Esophagus mucosa (tissue), 1 donor: Measurements from ENCODE around the gene SMPD3. TPM values are rescaled to one million over a fixed set of nuclear protein-coding genes. Genes with fewer than 3 reads are reported as not detected.

Source experiments
- ATAC-seq: fragments of 200-7000 bp; cut with Tn5 transposase; one replicate; pipeline ENCODE4 v1.9.1; 2020
- total RNA-seq: library from RNA; stranded (reverse); gene quantifications from one replicate; pipeline ENCODE4 v1.2.4, GENCODE V29; 2023
- donor health status: DM: yes; HTN: yes; CAD: no.

SMPD3 gene
- total RNA-seq, 1 donor from 2014 or later, result 0.52 TPM

DNA sequence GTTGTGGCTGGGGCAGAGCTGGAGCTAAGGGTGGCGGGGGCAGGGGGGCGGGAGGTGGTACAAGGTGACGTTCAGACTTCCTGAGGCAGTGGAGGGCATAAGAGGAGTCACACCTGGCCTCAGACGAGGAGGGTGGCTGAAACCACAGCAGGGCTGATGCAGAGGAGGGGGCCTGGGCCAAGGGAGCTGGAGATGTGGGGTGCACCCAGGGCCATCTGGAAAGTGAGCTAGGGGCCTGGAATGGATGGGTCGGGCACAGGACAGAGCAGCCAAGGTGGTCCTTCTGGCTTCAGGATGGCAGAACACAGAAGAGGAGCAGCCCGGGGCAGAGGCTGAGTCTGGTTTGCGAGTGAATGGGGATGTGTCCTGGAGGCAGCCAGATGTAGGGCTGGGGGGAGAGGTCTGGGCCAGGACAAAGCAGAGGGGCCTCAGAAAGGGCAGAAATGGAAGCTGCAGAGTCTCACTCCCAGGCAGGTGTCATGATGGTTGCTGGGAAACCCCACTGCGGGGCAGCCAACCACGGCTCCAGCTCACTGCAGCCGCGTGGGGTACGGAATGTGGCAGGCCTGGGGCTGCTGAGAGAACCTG is 79.9 kb downstream of the SMPD3 start:
- ATAC-seq, result peak; percentile 3

DNA sequence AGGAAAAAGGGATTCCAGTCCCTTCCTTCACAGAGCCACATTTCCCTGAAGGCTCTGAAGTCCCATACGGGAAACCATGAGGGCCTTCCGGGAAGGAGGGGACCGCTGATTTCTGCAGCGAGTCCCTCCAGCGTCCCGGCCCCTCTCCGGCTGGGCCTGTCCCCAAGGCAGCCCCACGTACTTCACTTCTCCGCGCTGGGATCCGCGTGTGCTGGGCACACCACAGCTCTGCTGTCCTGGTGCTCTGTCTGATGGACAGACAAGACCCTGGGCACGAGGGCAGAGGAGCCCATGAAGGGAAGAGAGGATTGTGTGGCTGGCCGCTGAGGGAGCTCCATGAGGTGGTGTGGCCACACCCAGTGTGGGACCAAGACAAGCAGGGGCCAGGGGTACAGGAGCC is 80.4 kb downstream of the SMPD3 start:
- ATAC-seq, result no peak

DNA sequence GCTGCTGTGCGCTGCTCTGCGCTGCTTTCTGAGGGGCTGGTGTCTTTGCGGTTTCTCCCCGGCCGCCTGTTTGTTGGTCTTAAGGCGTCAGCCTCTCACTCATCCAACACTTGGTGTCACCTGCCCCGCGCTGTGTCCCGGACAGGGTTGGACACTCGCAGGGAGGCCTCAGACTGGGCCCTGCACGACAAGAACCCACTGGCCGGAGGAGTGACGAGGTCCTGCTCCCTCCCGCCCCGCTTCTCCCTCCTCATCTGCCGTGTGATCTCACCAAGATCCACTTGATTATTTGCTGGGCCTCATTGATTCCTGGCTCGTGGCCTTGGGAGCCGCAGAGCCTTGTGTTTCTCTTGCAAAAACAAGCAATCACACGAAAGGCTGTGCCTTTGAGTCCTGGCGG is 80.9 kb downstream of the SMPD3 start:
- no peak for ATAC-seq

DNA sequence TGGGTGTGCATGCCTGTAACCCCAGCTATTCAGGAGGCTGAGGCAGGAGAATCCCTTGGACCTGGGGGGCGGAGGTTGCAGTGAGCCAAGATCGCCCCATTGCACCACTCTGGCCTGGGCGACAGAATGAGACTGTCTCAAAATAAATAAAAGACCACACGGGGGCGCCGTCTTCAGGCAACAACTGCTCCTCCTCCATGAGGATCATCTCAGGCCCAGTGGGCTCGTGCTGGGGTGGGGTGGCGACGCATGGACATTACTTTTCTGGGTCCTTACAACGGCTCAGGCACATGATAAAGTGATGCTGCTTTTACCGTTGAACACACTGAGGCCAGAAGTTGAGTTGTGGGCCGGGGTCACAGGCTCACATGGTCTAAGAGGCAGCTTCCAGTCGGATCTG is 81.3 kb downstream of the SMPD3 start:
- ATAC-seq, result no peak

DNA sequence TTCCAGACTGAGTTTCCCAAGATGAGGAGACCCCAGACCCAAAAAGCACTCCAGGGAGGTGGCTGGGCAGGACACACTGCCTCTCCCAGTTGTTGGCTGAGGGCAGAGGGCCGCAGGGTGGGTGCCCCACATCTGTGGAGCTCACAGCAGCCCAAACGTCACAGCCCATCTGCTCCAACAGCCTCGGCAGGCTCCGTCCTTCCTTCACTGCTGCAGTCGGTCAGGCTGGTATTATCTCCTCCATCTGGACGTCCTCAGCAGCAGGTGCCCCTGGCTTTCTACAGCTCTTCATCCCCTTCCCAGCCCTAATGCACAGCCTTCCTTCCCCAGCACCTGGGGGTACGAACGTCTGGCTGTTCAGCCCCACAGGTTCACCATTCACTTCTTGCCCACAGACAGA is 82.2 kb downstream of the SMPD3 start:
- ATAC-seq, result no peak

DNA sequence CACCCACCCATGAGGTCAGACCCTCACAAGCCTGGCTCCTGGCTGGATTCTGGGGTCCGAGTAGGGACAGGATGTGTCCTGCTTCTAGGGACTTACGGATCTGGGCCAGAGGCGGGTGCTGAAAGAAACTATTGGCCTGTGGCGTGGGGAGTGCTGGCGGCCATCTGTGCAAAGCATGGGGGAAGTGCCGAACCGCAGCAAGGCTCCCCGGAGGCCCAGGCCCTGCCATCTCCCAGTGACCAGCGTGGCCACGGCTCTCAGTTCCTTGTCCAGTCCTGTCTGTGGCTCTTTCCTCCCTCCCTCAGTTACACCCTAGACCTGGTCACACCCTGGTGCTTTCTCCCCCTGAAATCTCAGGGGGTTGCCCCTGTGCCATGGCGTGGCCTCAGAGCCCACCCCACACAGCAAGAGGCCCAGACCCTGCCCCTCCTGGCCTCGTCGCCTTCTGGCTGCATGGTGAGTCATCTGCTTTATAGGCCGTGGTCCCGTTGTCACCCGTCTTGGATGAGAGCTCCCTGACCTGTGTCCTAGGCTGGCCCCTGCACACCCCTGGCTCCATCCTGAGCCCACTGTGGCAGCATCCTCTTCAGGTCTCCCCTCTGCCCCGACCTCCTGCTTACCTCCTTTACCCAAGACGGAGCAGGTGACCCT is 83.0 kb downstream of the SMPD3 start:
- no peak for ATAC-seq

DNA sequence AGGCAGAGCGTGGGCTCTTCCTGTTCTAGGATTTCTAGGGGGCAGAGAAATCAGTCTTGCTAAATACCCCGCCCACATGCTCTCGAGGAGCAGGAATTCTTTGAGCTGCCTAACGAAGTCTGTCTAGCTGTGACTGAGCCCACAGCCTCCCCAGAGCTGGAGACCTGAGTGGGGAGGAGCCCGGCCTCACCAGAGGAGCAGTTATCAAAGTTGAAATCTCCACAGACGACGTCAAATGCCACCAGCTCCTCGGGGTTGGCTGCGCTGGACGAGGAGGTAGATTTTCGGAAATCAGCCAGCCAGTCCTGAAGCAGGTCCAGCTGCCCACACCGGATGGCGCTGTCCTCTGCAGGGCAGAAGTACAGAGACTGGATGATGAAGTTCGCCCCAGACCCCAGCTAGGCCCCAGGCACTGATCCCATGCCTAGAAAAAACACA is 83.7 kb downstream of the SMPD3 start:
- ATAC-seq, result no peak

DNA sequence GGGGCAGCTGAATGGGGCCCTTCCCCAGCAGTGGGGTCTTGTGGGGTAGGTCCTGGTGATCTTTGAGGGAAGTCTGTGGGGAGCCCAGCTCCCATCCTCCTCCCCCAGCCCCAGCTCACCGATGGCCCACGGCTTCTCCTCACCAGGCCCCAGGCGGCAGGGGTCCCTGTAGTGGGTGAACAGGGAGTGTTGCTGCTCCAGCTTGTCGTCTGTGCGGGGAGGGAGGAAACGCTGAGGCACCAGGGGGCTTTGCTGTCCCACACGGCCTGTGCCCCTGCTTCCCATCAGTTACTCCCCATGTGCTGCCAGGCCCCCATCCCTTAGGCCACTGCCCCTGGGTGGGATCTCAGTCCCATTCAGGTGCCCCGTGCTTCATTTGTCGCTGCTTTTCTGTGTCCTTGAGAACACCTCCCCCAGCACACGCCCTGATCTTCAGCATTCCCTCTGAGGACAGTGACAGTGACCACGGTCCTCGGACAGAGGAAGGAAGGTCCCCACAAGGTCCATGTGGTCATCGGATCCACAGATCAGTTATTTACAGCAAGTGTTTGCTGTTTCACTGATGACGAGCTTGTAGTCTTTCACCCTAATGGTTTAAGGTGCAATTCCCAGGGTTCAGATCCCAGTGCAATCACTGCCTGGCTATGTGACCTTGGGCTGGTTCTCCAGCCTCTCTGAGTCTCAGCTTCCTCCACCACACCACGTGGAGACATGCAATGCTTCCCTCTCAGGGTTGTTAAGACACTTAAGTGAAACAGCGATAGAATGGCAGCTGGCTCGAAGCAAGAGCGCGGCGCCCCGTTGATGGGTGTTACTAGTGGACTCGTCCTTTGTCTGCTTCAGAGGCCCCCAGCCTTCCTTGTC is 84.4 kb downstream of the SMPD3 start:
- no peak for ATAC-seq

DNA sequence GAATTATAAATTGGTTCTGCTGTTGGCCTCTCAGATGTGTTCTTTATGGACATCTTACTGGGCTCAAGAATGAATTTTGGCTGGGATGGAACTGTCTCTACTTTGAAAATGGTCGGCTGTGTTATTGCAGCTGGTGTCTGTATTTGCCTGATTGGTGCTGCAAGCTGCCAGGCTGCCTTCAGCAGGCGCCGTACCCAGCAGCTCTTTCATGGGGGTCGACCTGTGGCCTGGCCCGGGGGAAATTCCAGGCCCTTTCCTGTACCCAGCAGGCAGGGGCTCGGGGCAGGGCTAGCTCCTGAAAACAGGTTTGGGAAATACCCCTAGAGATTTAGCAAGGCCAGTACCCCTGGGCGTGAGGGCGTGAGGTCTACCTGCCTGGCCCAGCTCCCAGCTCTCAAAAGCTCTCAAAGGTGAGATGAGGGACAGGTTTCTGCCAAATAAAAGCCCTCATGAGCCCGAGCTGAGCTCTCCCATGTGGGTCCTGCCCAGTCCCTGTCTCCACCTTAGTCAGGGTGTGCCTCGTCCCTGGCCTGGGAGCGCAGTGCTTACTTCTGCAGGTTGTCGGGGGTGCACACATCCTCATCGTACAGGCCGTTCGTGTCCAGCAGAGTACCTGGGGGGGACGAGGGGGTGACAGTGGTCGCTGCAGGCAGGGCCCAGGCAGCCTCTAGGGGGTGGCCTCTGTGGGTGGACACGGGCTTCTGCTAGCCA is 85.2 kb downstream of the SMPD3 start:
- no peak for ATAC-seq

DNA sequence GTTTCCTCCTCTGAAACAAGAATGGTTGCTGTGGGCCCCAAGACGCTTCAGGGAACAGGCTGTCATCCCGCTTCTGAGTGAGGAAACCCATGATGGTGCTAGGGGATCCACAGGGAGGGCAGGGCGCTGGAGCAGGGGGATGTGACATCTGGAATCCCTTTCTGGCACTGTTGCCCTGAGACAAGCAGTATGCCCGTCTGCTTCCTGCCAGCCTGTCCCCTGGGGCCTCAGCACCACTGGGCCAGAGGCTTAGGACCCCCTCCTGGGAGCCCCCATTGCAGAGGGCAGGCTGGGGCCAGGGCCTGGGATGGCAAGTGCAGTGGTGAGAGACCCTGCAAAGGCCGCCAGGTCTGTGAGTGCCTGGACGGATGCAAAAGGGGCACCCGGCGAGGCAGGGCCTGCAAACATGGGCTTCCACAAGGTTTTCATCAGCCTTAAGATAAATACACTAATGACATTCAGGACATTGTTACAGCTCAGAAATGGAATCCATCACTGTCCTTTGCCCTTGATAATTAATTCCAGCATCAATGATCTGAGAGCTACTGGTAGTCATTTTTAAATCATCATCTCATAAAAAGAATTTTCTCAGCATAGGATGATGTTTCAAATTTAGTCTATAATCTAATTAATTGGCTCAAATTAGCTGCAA is 85.9 kb downstream of the SMPD3 start:
- no peak for ATAC-seq

DNA sequence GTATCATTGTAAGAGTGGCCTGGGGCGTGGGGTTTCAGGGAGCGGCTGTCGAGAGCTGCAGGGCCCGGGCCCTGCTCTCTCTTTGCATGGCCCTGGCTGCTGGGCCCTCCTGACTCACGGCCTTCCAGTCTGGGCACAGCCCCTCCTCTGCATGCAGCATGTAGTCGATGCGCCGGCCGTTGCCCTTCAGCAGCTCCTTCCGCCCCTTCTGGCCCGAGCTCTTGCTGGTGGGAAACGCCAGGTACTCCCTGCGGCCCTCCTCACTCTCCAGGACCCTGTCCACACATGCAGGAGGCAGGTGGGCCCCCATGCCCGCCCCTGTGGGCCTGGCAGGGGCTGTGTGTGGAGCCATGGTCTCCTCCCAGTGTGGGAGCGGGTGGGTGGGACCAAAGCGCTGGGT is 86.8 kb downstream of the SMPD3 start:
- ATAC-seq, result peak; percentile 33

DNA sequence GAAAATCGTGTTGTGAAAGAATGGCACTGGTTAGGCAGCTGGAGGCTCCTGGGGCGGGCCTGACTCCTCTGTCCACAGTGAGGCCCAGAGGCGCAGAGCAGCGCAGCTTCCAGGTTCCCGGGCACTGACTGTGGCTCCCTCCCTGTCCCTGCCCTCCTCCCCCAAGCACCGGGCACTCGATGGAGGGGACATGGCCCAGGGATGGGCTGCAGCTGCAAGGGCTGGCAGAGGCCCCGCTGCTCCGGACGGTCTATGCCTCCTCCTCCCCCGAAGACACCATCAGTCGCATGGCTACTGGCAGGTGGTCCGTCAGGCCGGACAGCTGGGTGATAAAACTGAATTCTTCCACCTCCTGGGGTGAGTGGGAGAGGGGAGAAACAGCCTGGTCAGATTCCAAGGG is 87.4 kb downstream of the SMPD3 start:
- no peak for ATAC-seq

DNA sequence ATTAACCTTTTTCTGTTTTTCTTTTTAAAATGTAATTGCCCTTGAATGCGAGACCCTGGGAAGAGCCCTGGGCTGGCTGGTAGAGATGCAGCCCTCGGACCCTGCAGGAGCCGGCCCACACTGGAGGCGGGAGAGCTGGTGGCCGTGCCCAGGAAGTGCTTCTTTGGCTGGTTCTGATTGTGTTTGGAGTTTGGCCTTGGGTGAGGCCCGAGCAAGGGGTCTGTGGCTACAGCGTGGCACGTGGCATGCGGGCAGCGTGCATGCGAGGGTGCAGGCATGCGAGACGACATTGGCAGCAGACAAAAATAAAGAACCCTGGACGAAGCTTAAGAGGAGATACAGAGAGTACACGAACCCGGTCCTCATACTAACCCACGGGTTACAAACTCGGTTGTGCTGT is 87.8 kb downstream of the SMPD3 start:
- no peak for ATAC-seq

DNA sequence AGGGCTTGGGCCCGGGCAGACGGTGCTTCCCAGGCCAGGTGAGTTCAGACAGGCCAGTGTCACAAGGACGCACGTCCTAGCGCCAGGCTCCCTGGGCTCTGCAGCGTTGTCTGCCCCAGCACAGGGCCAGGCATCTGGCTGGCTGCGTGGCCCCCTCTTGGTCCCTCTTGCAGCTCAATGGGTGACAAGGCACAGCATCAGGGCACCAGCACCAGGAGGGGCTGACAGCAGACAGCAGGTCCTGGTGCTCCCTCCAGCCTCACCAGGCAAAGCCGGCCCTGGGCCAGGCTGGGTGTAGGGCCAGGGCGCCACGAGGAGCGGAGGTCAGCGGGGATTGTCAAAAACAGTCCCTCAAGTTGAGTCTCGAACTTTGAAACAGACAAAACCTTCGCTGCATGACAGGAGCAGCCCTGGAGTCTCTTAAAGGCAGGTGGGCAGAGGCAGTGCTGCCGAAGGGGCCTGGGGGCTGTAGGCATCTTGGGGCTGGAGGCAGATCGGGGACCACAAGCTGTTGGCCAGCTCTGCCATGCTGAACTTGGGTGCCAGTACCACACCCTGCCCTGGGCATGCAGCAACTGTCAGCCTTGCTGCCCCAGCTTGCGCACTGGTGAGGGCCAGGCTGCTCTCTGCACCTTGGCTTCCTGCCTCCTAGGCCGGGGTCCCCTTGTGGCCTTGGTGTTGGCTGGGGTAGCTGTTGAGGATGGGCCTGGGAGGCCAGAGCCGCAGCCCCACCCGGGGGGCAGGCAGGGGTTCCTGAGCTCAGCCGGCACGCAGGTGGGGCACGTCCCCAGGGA is 88.7 kb downstream of the SMPD3 start:
- peak; percentile 37 for ATAC-seq

DNA sequence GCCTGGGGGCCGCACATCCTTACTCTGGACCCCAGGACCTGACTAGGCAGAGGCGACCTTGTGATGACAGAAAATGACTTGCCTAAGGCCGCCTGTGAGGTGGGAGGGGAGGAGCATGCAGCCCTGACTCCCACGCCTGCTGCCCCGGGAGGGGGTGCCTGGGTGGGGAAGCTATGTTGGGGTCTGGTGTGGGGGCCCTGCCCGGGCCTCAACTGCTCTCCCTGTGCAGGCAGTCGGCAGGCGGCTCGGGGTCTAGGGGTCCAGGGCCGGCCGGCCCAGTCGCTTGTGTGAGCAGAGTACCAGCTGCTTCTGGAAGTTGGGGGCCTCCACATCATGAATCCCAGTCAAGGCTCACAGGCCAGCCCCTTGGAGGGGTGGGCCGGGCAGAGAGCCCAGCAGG is 89.4 kb downstream of the SMPD3 start:
- no peak for ATAC-seq

DNA sequence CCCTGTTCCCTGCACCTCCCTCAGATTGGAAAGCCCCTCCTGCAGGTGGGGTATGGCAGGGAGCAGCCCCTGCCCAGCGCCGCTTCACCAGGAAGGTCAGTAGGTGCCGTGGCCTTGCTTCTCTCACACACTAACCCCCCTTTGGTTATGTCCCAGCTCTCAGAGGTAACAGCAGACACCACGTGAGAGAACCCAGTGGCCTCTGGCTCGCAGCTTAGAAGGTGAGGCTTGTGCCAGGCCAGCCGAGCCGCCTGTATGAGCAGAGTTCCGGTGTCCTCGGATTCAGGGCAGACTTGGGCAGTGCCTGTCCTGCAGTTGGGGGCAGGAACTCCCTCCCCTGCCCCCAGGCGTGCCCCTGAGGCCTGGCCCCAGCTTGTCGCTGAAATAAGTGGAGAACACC is 90.4 kb downstream of the SMPD3 start:
- ATAC-seq, result no peak

DNA sequence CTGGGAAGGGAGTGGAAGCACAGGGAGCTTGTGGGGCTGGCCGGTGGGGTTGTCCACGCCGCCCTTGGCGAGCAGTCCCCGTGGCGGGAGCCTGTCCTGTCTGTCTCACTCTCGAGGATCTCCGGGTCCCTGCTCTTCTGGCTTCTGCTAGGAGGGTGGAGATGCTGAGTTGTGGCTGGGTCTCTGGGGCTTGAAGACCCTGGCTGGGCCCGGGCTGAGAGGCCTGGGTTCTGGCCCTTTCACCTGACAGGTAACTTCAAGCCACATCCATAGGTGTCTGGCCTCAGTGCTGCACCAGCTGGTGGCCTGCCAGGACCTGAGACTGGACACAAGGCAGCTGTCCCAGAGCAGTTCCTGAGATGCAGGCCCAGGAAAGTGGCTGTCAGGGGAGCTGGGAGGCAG is 90.8 kb downstream of the SMPD3 start:
- no peak for ATAC-seq

DNA sequence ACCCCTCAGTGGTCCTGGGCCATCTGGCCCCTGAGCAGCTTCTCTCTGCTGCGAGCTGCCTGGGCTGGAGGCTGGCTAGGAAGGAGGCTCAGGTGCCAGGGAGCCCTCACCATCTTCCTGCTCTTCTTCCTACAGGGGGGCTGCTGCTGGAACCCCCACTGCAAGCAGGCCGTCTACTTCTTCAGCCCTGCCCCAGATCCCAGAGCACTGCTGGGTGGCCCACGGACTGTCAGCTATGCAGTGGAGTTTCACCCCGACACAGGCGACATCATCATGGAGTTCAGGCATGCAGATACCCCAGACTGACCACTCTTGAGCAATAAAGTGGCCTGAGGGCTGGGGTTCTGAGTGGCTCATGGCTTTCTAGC is 91.4 kb downstream of the SMPD3 start:
- no peak for ATAC-seq

DNA sequence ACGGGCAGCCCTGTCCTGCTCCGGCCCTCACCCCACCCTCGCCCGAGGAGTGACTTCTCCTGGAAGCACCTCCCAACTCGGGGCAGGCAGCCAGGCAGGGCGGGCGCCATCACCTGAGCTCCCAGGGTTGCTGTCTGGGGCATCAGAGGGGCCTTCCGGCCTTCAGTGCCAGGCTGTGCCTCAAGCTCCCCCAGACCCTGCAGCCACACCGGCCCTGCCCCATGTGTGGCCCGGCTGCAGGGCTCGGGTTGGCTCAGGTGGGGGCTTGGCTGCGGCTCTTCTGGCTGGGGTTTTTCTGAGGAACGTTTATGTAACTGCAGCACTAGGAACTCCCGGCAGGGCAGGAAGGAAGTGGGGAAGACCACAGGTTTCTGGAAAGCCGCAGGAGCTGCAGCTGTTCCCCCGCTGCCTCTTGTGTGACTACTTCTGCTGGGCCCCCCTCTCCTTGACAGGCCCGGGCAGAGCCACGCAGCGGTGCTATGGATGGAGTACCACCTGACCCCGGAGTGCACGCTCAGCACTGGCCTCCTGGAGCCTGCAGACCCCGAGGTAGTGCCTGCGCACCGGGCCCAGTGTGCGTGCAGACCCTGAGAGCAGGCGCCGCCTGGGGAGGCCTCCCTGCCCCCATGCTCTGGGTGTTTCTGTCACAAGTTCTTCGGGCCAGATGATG is 91.9 kb downstream of the SMPD3 start:
- no peak for ATAC-seq

DNA sequence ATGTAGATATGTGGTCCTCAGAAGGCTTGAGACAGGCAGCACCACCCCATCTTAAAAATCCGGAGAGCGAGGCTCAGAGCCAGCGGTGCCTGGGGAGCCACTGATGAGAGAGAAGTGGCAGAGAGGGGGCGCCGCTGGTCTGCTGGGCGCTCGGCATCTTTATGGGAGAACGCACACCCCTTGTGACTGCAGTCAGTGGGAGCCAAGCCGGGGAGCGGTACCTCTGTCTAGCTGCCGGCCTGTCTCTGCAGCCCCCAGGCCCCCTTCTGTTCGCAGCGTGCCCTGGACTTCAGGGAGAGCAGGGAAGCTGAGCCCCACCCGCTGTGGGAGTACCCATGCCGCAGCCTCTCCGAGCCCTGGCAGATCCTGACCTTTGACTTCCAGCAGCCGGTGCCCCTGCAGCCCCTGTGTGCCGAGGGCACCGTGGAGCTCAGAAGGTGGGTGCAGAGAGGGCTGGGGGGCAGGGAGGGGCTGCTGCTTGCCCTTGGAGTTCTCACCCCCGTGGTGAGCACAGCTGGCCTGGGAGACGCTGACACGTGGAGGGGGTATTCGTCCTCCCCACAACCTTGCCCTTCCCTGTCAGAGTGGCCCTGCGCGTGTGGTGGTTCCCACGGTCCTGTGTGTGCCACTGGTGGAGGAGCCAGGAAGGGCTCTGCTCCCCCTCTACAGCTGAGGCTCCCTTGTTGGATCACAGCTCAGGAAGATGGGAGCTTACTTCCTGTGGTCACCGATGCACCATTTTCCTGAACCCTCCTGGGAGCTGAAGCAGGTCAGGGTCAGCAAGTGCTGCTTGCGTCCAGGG is 92.7 kb downstream of the SMPD3 start:
- ATAC-seq, result no peak
